SU-DHL-6 (cell line): ENCODE data around the gene OPN3.

ENCODE experiments used
- H2AFZ ChIP-seq: fragments of 200-600 bp; sonication (generic); 2 replicates; pipeline ENCODE4 v1.6.1; 2014; ENCODE audit warnings: low read depth, mild to moderate bottlenecking, moderate library complexity, mixed read lengths, antibody characterized with exemption, low read length; ENCODE audit not compliant: severe bottlenecking
- H3F3A ChIP-seq: fragments of 200-600 bp; shearing (Covaris generic); 2 replicates; pipeline ENCODE4 v1.6.0; 2016; ENCODE audit warnings: antibody characterized with exemption, mild to moderate bottlenecking; ENCODE audit not compliant: insufficient read depth
- H3K27ac ChIP-seq: fragments of 200-600 bp; sonication (generic); 2 replicates; pipeline ENCODE4 v1.5.1; 2016; ENCODE audit warnings: low read depth, mild to moderate bottlenecking, low read length, moderate library complexity, mixed read lengths
- H3K27me3 ChIP-seq: fragments of 200-600 bp; sonication (generic), shearing (Covaris generic); 2 replicates; pipeline ENCODE4 v1.6.0; 2014; ENCODE audit warnings: mild to moderate bottlenecking, low read length
- H3K36me3 ChIP-seq: fragments of 200-600 bp; sonication (generic); 2 replicates; pipeline ENCODE4 v1.6.1; 2014; ENCODE audit warnings: mild to moderate bottlenecking, low read length, mixed read lengths
- H3K4me2 ChIP-seq: fragments of 300-600, 200-600 bp; shearing (Covaris generic), sonication (generic); 2 replicates; pipeline ENCODE4 v1.6.0; 2014; ENCODE audit warnings: low read length, low read depth, mild to moderate bottlenecking; ENCODE audit not compliant: poor library complexity, severe bottlenecking
- H3K4me3 ChIP-seq: fragments of 200-600 bp; sonication (generic); 2 replicates; pipeline ENCODE4 v1.5.1; 2014; ENCODE audit warnings: antibody characterized with exemption, low read length, mild to moderate bottlenecking, mixed read lengths; ENCODE audit not compliant: insufficient read depth, poor library complexity, severe bottlenecking
- H3K79me2 ChIP-seq: fragments of 200-600 bp; sonication (generic); 2 replicates; pipeline ENCODE4 v1.6.1; 2014; ENCODE audit warnings: mild to moderate bottlenecking, low read length, moderate library complexity; ENCODE audit not compliant: insufficient read depth
- H3K9ac ChIP-seq: fragments of 200-600 bp; sonication (generic); 2 replicates; pipeline ENCODE4 v1.7.0; 2014; ENCODE audit warnings: mild to moderate bottlenecking, low read length
- H3K9me2 ChIP-seq: fragments of 200-600 bp; sonication (generic); replicated peaks from 2 replicates; pipeline ENCODE4 v1.6.1; 2014; ENCODE audit warnings: low read length; ENCODE audit not compliant: insufficient read depth
- H3K9me3 ChIP-seq: fragments of 200-600 bp; sonication (generic); 2 replicates; pipeline ENCODE4 v1.6.1; 2014; ENCODE audit warnings: low read length, mixed read lengths; ENCODE audit not compliant: insufficient read depth
- H4K20me1 ChIP-seq: fragments of 200-600 bp; sonication (generic); 2 replicates; pipeline ENCODE4 v1.6.1; 2014; ENCODE audit warnings: low read depth, mild to moderate bottlenecking, antibody characterized with exemption, low read length, moderate library complexity, mixed read lengths
- CTCF ChIP-seq: fragments of 200-600 bp; sonication (generic); IDR thresholded peaks from one replicate; pipeline ENCODE4 v1.5.1; 2017; ENCODE audit warnings: antibody characterized with exemption, mild to moderate bottlenecking, low read length, moderate library complexity; ENCODE audit not compliant: insufficient read depth, poor library complexity, severe bottlenecking
- EZH2phosphoT487 ChIP-seq: fragments of 200-600 bp; sonication (generic), shearing (Covaris generic); conservative IDR thresholded peaks from 2 replicates; pipeline ENCODE4 v1.6.1; 2018; ENCODE audit warnings: mild to moderate bottlenecking, antibody characterized with exemption, low read length, moderate library complexity, mixed read lengths

The OPN3 gene

DNA sequence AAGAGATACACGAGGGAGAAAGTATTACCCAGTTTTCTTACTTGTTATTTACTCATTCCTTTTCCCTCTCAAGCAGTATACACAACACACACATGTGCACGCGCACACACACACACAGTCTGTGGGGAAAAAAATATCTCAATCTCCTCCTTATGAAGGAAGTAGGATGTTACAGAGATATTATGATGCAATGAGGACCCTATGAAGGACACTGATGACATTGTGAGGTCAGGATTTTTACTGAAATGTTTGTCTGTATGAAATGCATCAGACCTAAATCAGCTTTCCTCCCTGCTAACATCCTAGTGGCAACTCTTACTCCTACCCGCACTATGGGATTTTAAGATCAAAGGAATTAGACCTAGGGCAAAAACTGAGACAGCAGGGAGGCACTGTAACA lies 11.8 kb upstream of the OPN3 start, which contains the start of gene WDR64:
Gene WDR64 (plus strand): TSS at position 270 of the 400 bp plus-strand sequence. CDS start 204 bp downstream, outside the sequence.
- Histone ChIP-seq H3K4me3 (no peak within 1 kb of the TSS), H2AFZ (no peak within 1 kb of the TSS)

GRCh38 chr1:241648159-241648558 lies 8.0 kb upstream of the OPN3 start:
- no peaks in the 10 kb centered on the region for H3K79me2 ChIP-seq
- H3K9me2 ChIP-seq, result no peaks in the 10 kb centered on the region
- H3K9me3 ChIP-seq, result no peaks in the 10 kb centered on the region
- no peak overlapping the region for H3K4me2 ChIP-seq
- no peak overlapping the region for H3K9ac ChIP-seq
- no peak overlapping the region for H2AFZ ChIP-seq
- no peaks in the 10 kb centered on the region for H3F3A ChIP-seq
- H4K20me1 ChIP-seq, result no peaks in the 10 kb centered on the region
- TF ChIP-seq EZH2phosphoT487 (no peak), CTCF (no peak)
- no peaks in the 10 kb centered on the region for H3K36me3 ChIP-seq
- H3K27me3 ChIP-seq, result no peaks in the 10 kb centered on the region
- no peak overlapping the region for H3K4me3 ChIP-seq
- H3K27ac ChIP-seq, result no peak overlapping the region

More for the DNA sequence above, 11.8 kb upstream of the OPN3 start, which contains the start of gene WDR64:
- H4K20me1 ChIP-seq, result no peaks in the 10 kb centered on the region
- H3K79me2 ChIP-seq, result no peaks in the 10 kb centered on the region
- H3K4me2 ChIP-seq, result no peak within 1 kb of the TSS
- no peaks in the 10 kb centered on the region for H3K27me3 ChIP-seq
- H3K9me2 ChIP-seq, result no peaks in the 10 kb centered on the region
- H3K9ac ChIP-seq, result no peak within 1 kb of the TSS
- H3K27ac ChIP-seq, result no peak within 1 kb of the TSS
- no peaks in the 10 kb centered on the region for H3F3A ChIP-seq
- no peak for TF ChIP-seq EZH2phosphoT487
- TF ChIP-seq CTCF, result no peak
- no peaks in the 10 kb centered on the region for H3K9me3 ChIP-seq
- H3K36me3 ChIP-seq, result no peaks in the 10 kb centered on the region

DNA sequence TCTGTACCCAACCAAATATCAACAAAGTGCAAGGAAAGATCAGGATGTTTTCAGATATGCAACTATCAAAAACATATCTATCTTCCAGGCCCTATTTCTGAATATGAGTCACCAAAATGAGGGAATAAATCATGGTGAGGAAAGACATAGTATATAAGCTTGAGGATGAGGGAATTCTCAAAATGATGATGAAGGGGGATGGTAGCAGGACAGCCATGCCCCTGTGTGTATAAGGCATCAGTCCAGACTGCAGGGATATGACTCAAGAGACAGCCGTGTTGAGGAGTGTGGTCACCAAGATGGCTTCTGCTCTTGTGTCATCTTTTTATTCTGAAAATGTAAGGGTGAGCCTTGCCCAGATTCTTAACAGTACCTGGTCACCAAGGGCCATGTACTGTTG lies 7.5 kb upstream of the OPN3 start:
- H3K27me3 ChIP-seq, result no peaks in the 10 kb centered on the region
- H2AFZ ChIP-seq, result no peak overlapping the region
- H3K27ac ChIP-seq, result no peak overlapping the region
- no peaks in the 10 kb centered on the region for H3F3A ChIP-seq
- no peak overlapping the region for H3K9ac ChIP-seq
- no peaks in the 10 kb centered on the region for H4K20me1 ChIP-seq
- no peak for TF ChIP-seq CTCF
- TF ChIP-seq EZH2phosphoT487, result no peak
- H3K4me2 ChIP-seq, result no peak overlapping the region
- no peaks in the 10 kb centered on the region for H3K9me3 ChIP-seq
- no peaks in the 10 kb centered on the region for H3K79me2 ChIP-seq
- H3K36me3 ChIP-seq, result no peaks in the 10 kb centered on the region
- no peak overlapping the region for H3K4me3 ChIP-seq
- H3K9me2 ChIP-seq, result no peaks in the 10 kb centered on the region
